ENCODE measurements around the gene POU3F1. TPM values are rescaled to one million over a fixed set of nuclear protein-coding genes. Genes with fewer than 3 reads are reported as not detected.

Gene POU3F1
- total RNA-seq, 1 experiment from 2014 or later, result not detected

- Mint-ChIP-seq H3K4me3 (ENCODE audit: unreplicated experiment) (no peak overlapping the region), H3K27me3 (ENCODE audit: insufficient read depth, unreplicated experiment) (peaks cover 15% of the 10 kb centered on the region), H3K9me3 (ENCODE audit: unreplicated experiment) (no peaks in the 10 kb centered on the region), H3K4me1 (ENCODE audit: low read depth, unreplicated experiment) (peaks cover 7% of the 10 kb centered on the region), H3K27ac (ENCODE audit: unreplicated experiment) (peak overlapping the region; percentile 8), H3K36me3 (ENCODE audit: insufficient read depth, unreplicated experiment) (no peaks in the 10 kb centered on the region)
- ChIA-PET POLR2A (no interaction called here), CTCF (no interaction called here)
- Histone ChIP-seq H3K4me1 (no peaks in the 10 kb centered on the region), H3K9me3 (no peaks in the 10 kb centered on the region), H3K27me3 (replicated peaks; ENCODE audit: control insufficient read depth, insufficient read depth, low read length) (no peaks in the 10 kb centered on the region; the same call in 1 of the 2 replicates), H3K4me3 (ENCODE audit: low read depth, low read length) (no peak overlapping the region), H3K36me3 (ENCODE audit: control insufficient read depth, insufficient read depth, low read length) (no peaks in the 10 kb centered on the region)
- intact Hi-C loops (cut with micrococcal nuclease; ENCODE audit: unreplicated experiment), result no loop called here
- no peak for DNase-seq
- TF ChIP-seq CTCF (IDR thresholded peaks at IDR 0.05; ENCODE audit: insufficient read depth in 1 of 2, low read depth in 1 of 2, low read length in 1 of 2, severe bottlenecking in 1 of 2, unreplicated experiment in 1 of 2), result no peak
- no TSS peak for BruUV-seq (replicated peaks)
Measured at GRCh38 chr1:38087676-38088075, 41.1 kb upstream of the POU3F1 start.

- no peak overlapping the region for H3K27ac Mint-ChIP-seq (ENCODE audit: unreplicated experiment)
- Histone ChIP-seq H3K4me1 (no peaks in the 10 kb centered on the region), H3K9me3 (no peaks in the 10 kb centered on the region), H3K27me3 (replicated peaks; ENCODE audit: control insufficient read depth, insufficient read depth, low read length) (no peaks in the 10 kb centered on the region; the same call in 1 of the 2 replicates), H3K4me3 (ENCODE audit: low read depth, low read length) (no peak overlapping the region), H3K36me3 (ENCODE audit: control insufficient read depth, insufficient read depth, low read length) (no peaks in the 10 kb centered on the region)
- H3K36me3 Mint-ChIP-seq (ENCODE audit: insufficient read depth, unreplicated experiment), result no peaks in the 10 kb centered on the region
- no peaks in the 10 kb centered on the region for H3K9me3 Mint-ChIP-seq (ENCODE audit: unreplicated experiment)
- TF ChIP-seq CTCF (IDR thresholded peaks at IDR 0.05; ENCODE audit: insufficient read depth in 1 of 2, low read depth in 1 of 2, low read length in 1 of 2, severe bottlenecking in 1 of 2, unreplicated experiment in 1 of 2), result no peak
- no peak for DNase-seq
- peaks cover 7% of the 10 kb centered on the region for H3K4me1 Mint-ChIP-seq (ENCODE audit: low read depth, unreplicated experiment)
- ChIA-PET CTCF (interaction anchor here (0.7 kb wide), 1 partner anchor 19 kb away, joined by 4 read pairs; no protein-coding TSS in a partner anchor), POLR2A (no interaction called here)
- peaks cover 13% of the 10 kb centered on the region for H3K27me3 Mint-ChIP-seq (ENCODE audit: insufficient read depth, unreplicated experiment)
- BruUV-seq (replicated peaks), result no TSS peak
- no peak overlapping the region for H3K4me3 Mint-ChIP-seq (ENCODE audit: unreplicated experiment)
- intact Hi-C loops (cut with micrococcal nuclease; ENCODE audit: unreplicated experiment), result no loop called here
Measured at GRCh38 chr1:38085666-38086330, 39.2 kb upstream of the POU3F1 start.

GRCh38 chr1:38084700-38085099 lies 38.1 kb upstream of the POU3F1 start:
- peaks cover 6% of the 10 kb centered on the region for H3K27me3 Mint-ChIP-seq (ENCODE audit: insufficient read depth, unreplicated experiment)
- no peak for TF ChIP-seq CTCF (IDR thresholded peaks at IDR 0.05; ENCODE audit: insufficient read depth in 1 of 2, low read depth in 1 of 2, low read length in 1 of 2, severe bottlenecking in 1 of 2, unreplicated experiment in 1 of 2)

More at GRCh38 chr1:38084700-38085099, 38.1 kb upstream of the POU3F1 start:
- no peaks in the 10 kb centered on the region for H3K4me1 ChIP-seq
- Mint-ChIP-seq H3K4me3 (ENCODE audit: unreplicated experiment) (no peak overlapping the region), H3K27ac (ENCODE audit: unreplicated experiment) (no peak overlapping the region), H3K4me1 (ENCODE audit: low read depth, unreplicated experiment) (peaks cover 7% of the 10 kb centered on the region), H3K9me3 (ENCODE audit: unreplicated experiment) (no peaks in the 10 kb centered on the region), H3K36me3 (ENCODE audit: insufficient read depth, unreplicated experiment) (no peaks in the 10 kb centered on the region)
- intact Hi-C loops (cut with micrococcal nuclease; ENCODE audit: unreplicated experiment), result no loop called here
- no peaks in the 10 kb centered on the region for H3K27me3 ChIP-seq (replicated peaks; ENCODE audit: control insufficient read depth, insufficient read depth, low read length)
- H3K9me3 ChIP-seq, result no peaks in the 10 kb centered on the region
- no peak for DNase-seq
- POLR2A ChIA-PET, result no interaction called here
- no TSS peak for BruUV-seq (replicated peaks)
- no peaks in the 10 kb centered on the region for H3K36me3 ChIP-seq (ENCODE audit: control insufficient read depth, insufficient read depth, low read length)
- H3K4me3 ChIP-seq (ENCODE audit: low read depth, low read length), result no peak overlapping the region
- CTCF ChIA-PET, result no interaction called here
